GM12892 (cell line): ENCODE results near the gene MTX1.

Experiments used
- POLR2A ChIP-seq: IDR thresholded peaks from 2 replicates; pipeline ENCODE4 v1.6.1; 2011; ENCODE audit warnings: low read depth, low read length, control low read depth
- TAF1 ChIP-seq: IDR thresholded peaks from 2 replicates; pipeline ENCODE4 v1.6.1; 2011; ENCODE audit warnings: low read depth, mild to moderate bottlenecking, control low read depth, low read length, borderline replicate concordance

DNA sequence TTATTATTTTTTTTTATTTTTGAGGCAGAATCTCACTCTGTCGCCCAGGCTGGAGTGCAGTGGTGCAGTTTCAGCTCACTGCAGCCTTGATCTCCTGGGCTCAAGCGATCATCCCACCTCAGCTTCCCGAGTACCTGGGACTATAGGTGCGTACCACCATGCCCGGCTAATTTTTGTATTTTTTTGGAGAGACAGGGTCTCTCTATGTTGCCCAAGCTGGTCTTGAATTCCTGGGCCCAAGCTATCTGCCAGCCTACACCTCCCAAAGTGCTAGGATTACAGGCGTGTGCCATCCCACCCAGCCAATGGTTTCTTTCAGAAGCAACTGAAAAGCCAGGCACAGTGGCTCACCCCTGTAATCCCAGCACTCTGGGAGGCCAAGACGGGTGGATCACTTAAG, 37.7 kb upstream of the MTX1 start:
- TF ChIP-seq POLR2A: no peak
- TF ChIP-seq TAF1: no peak
